GM21576 (cell line): ENCODE data around the gene KSR1.

Source experiments
- ATAC-seq: cut with Tn5 transposase; IDR thresholded peaks from one replicate; pipeline ENCODE4 v1.9.1; 2021; ENCODE audit warnings: mild to moderate bottlenecking, moderate library complexity; ENCODE audit not compliant: unreplicated experiment

Gene KSR1

GRCh38 chr17:27603421-27603770 is 147.1 kb downstream of the KSR1 start:
- ATAC-seq, result no peak

DNA sequence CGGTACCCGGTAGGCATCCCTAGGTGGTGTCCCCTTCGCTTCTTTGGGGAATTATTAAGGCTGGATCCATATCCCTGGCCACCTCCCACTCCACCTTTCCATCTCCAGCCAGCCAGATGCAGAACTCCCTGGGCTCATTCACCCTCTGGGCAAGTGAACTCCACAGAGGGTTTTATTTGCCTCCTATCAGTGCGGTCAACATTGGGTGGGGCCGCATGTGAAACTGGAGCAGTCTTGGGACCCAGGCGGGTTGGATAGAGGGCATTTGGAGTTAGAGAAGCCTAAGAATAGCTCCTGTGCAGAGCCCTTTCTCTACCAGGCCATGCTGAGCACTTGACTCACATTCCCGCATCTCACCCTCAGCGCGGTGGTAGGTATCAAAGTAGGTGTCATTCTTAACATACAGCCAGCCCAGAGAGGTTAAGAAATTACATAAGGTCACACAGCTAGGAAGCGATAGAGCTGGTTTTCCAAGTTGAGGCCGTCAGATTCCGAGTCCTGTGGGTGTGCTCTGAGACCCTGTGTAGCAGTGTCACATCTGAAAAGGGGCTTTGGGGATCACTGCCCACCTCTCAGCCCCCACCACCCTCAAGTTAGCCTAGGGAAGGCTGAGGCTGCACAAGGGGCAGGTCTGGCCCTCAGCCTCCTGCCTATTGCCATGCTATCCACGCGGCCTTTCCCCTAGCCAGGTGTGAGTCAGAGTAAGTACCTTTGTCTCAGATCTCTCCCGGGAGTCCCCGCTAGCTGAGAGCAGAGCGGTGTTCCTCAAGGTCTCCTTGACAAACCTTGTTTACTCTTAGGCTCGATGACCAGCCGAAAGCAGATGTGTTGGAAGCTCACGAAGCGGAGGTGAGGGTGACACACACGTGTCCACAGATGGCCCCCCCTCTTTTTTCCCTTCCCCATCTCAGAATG is 147.9 kb downstream of the KSR1 start:
- ATAC-seq, result no peak

DNA sequence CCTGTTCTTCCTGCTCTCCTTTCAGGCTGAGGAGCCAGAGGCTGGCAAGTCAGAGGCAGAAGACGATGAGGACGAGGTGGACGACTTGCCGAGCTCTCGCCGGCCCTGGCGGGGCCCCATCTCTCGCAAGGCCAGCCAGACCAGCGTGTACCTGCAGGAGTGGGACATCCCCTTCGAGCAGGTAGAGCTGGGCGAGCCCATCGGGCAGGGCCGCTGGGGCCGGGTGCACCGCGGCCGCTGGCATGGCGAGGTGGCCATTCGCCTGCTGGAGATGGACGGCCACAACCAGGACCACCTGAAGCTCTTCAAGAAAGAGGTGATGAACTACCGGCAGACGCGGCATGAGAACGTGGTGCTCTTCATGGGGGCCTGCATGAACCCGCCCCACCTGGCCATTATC is 149.2 kb downstream of the KSR1 start:
- no peak for ATAC-seq

GRCh38 chr17:27607521-27608091 is 151.4 kb downstream of the KSR1 start:
- ATAC-seq, result no peak

GRCh38 chr17:27608328-27609230 is 152.3 kb downstream of the KSR1 start:
- no peak for ATAC-seq

- no peak for ATAC-seq
Measured at GRCh38 chr17:27609611-27610303, 153.5 kb downstream of the KSR1 start.

DNA sequence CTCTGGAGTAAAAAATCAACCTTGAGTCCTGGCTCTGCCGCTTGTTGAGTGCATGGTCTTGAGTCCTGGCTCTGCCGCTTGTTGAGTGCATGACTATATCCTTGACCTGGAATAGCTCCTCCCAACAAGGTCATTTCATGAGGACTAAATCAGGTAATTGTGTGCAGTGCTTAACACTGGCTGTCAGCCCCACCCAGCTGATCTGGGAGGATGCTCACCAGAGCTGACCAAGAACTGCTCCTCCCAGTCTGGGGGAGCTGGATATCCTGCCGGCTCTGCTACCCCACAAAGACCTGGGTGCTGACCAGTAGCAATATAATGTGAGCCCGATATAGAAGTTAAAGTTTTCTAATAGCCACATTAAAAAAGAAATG is 154.0 kb downstream of the KSR1 start:
- ATAC-seq, result no peak

DNA sequence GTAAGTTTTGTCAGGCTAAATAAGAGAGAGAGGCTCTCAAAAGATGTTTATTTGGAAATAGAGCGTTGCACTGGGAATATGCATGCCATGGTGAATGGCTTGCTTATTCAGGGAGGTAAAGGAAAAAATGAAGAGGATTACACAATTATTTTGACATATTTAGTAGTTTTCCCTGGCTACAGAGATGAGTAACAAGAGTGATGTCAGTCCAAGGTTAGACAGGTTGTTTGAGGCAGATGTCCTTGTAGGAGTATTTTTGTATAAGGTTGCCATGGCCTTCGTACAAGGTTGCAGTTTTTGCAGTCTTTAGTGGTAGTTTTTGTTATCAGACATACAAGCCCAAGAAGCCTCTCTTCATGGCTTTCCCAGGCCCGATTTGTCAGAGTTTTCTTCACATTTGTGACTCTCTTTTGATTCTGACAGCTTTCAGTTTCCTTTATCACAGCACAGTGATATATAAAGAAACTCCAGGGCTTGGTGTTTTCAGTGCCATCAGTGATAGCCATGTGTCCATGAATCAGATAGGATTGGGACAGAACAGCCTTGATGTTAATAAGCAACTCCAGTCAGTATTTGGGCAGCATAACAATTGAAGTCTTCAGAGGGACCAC is 156.0 kb downstream of the KSR1 start:
- ATAC-seq, result no peak

- no peak for ATAC-seq
Measured at GRCh38 chr17:27613433-27613832, 157.2 kb downstream of the KSR1 start.

DNA sequence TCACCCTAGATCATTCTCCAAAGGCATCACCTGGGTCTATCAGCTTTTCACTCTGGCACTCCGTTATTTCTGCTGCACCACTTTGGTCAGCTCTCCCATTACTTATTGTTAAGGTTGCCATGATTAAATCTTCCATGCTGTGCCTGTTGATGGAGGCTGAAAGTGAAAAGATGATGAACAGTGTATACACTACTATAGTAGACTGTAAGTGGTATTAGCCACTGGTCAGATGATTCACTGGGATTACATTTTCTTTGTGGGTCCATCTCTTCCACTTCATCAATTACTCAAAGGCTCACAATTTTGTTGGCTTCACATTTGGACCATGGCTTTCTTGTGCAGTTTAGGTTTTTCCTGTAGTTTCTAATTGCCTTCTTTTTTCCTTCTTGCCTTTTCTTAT is 158.9 kb downstream of the KSR1 start:
- no peak for ATAC-seq

DNA sequence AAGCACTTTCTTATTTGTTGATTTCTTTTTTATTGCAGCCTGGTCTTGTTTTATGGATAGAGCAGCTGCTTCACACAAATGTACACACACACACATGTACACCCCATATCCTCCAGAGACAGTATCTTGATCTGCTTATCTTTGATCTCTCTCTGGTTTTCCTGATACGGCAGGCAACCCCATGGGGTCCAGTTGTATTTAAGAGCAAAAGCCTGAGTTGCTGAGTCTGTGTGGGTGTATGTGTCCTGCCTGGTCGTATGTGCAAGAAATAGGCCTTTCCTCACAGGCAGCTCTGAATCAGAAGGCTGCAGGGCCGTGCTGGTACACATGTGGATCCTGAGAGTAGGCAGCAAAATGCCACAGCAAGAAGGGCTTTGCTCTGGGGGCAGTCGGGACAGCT is 160.2 kb downstream of the KSR1 start:
- ATAC-seq, result no peak

DNA sequence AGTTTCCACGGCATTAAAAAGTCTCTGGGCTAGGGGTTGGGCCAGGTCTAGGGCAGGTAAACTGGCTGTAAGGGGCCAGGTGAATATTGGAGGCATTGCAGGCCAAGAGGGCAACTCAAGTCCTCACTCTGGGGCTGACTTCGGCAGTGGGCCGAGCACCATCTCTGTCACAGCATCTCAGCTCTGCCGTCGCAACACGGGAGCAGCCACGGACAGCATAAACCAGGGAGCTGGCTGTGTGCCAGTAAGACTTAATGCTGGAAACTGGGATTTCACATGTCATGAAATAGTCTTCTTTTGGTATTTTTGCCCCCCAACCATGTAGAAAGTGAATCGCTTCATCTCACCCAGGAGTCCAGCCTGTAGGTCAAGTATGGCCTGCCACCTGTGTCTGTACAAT is 162.2 kb downstream of the KSR1 start:
- no peak for ATAC-seq

DNA sequence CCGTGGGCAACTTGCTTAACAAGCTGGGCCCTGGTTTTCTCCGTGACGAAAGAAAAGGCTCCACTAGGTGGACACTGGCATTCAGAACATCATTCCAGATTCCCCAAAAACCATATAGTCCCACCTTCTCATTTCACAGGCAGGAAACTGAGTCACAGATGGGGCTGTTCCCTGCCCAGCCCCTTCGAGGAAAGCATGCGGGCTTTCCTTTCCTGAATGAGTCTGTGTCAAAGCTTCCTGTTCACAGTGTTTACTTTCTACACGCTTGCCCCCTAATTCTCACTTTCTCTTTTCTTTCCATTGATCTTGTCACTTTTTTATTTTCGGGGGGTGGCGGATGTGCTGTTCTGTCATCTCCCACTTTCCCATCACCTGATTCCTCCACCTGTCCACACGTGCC is 164.5 kb downstream of the KSR1 start:
- no peak for ATAC-seq

GRCh38 chr17:27621536-27621935 is 165.3 kb downstream of the KSR1 start:
- ATAC-seq, result no peak

- no peak for ATAC-seq
Measured at GRCh38 chr17:27621942-27622559, 165.8 kb downstream of the KSR1 start.

DNA sequence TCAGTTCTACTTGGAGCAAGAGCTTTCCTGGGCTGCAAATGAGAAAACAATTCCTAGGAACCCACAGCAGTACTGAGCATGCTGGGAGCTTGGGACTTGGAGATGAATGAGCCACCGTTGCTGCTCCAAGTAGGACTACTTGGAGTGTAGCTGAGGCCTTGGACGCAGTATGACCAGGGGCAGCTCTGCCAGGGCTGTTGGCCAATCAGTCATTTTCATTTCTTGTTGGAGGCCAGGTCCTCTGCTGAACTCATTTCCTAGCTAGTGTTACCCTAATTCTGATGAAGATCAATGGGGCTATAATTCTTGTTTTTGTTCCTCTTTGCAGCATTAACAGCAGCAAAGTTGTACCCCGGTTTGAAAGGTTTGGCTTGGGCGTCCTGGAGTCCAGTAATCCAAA is 166.7 kb downstream of the KSR1 start:
- no peak for ATAC-seq

DNA sequence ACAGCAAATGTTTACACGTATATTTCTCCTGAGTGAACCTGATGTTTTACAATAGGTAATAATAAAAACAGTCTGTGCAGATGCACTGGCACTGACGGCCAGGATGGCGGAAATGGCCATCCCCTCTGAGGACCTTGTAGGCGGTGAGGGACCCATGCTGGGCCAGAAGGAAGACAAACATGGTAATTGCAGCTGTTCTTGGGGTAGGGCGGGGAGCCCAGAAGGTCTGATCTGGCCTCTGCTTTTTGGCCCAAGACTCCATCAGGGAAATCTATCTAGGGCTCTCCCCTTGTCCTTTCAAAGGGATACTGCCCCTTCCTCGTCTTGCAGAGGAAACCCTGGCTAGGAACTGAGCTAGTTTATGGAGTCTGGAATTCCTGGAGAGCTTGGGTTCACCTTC is 167.4 kb downstream of the KSR1 start:
- no peak for ATAC-seq

- ATAC-seq, result no peak
Measured at GRCh38 chr17:27624539-27624938, 168.3 kb downstream of the KSR1 start.

DNA sequence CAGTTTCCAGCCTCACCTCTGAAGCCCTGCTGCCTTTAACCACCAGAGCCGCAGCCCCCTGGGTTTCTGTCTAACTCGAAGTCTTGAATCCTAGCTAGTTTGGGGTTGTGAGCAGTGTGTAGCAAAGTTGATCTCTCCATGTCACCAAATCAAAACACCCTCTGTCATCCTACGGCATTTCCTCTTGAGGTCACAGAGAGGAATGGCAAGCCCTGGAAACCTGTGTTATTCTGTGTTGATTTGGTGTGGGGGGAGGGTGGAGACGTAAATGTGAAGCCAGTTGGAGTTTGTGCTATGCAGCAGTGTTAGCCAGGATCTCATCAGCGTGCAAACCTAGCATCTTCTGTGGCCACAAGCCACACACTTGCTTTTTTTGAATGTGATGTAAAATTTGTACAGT is 169.6 kb downstream of the KSR1 start:
- no peak for ATAC-seq

DNA sequence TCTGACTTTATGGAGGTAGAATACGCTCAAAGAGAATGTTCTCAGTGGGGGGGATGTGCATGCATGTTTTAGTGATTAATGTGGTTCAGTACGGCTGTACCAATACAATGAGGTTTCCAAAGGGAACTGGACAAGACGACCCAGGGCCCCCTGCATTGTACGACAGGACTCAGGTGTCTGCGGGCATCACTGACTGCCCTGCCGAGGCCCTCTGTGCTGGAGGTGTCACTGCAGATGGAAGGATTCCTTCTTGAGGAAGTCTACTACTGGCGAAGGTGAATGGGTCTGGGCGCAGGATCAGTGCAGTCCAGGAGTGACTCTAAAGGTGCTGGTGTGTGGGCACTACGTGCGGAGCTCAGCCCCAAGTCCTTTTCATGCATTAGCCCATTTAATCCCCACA is 171.3 kb downstream of the KSR1 start:
- ATAC-seq, result no peak
